Small intestine (tissue), 16 donors: ENCODE measurements around the gene HMGN3. TPM values are rescaled to one million over a fixed set of nuclear protein-coding genes. Genes with fewer than 3 reads are reported as not detected.

ENCODE experiments used
- DNase-seq, 2 donors: peaks; one replicate each; pipeline versions ENCODE4 v3.0.0 to v3.0.0-alpha.2; 2013
- FAIRE-seq: peaks from 2 replicates; lab custom pipeline; 2012; peaks lifted over from hg19 to GRCh38; lab: Jason Lieb, UNC
- H3K27ac ChIP-seq, 3 donors: one replicate each; pipeline ENCODE4 v1.5.1; 2013; ENCODE audit warnings: low read length in 2 of 3, mild to moderate bottlenecking in 2 of 3, control low read depth in 1 of 3, inconsistent platforms in 1 of 3, low read depth in 1 of 3, moderate library complexity in 1 of 3
- H3K27me3 ChIP-seq, 3 donors: one replicate each; pipeline ENCODE4 v1.6.1; 2013; ENCODE audit warnings: low read length in 3 of 3, inconsistent platforms in 1 of 3; ENCODE audit not compliant: control insufficient read depth in 3 of 3, insufficient read depth in 3 of 3
- H3K36me3 ChIP-seq, 3 donors: one replicate each; pipeline ENCODE4 v1.6.1; 2013; ENCODE audit warnings: low read length in 3 of 3, inconsistent platforms in 1 of 3, low read depth in 1 of 3, mild to moderate bottlenecking in 1 of 3, moderate library complexity in 1 of 3; ENCODE audit not compliant: control insufficient read depth in 3 of 3, insufficient read depth in 2 of 3
- H3K4me1 ChIP-seq, 3 donors: one replicate each; pipeline ENCODE4 v1.6.1; 2013; ENCODE audit warnings: low read length in 2 of 3, inconsistent platforms in 1 of 3, low read depth in 1 of 3, mild to moderate bottlenecking in 1 of 3, moderate library complexity in 1 of 3; ENCODE audit not compliant: control insufficient read depth in 3 of 3, insufficient read depth in 2 of 3
- H3K4me3 ChIP-seq, 3 donors: one replicate each; pipeline ENCODE4 v1.5.1; 2013; ENCODE audit warnings: low read length in 3 of 3, control low read depth in 1 of 3, inconsistent platforms in 1 of 3, low read depth in 1 of 3, mild to moderate bottlenecking in 1 of 3, moderate library complexity in 1 of 3
- H3K9me3 ChIP-seq, 2 donors: one replicate each; pipeline ENCODE4 v1.6.1; 2013; ENCODE audit warnings: low read depth in 1 of 2, low read length in 1 of 2; ENCODE audit not compliant: control insufficient read depth in 2 of 2, insufficient read depth in 1 of 2
- WGBS, 3 donors: extraction: QIAGEN DNeasy Blood & Tissue Kit; methylation state at CpG; one replicate each; pipeline ENCODE4 v1.1.7; 2013; 5-methylcytosine and 5-hydroxymethylcytosine counted together
- long read RNA-seq, 10 donors: transcript quantifications; one replicate each; lab custom pipeline, GENCODE V29; 2026
- polyA plus RNA-seq, 4 donors: library from polyadenylated mRNA; stranded (reverse) in 3 of 4; unstranded in 1 of 4; fragments of 200-250 nt in 3 of 4; fragments of 120-200 nt in 1 of 4; gene quantifications; one replicate each; pipeline versions ENCODE4 v1.2.1 to v1.2.3, GENCODE V29; 2013
- donor health status: healthy with polysubstance abuse.
- donor health status: control.
- donor health status: control.
- donor health status: Bipolar disorder and iron deficiency.
- donor health status: healthy.

Gene HMGN3
- 100 to 1,000 TPM in 2 of 4 donors, 10 to 100 TPM in 2; 51.1 to 135 (median 90.2) TPM for polyA plus RNA-seq
- long read RNA-seq, donor 1, transcript HMGN3-201 (6 exons, 831 nt), result major isoform, 99 of 279 reads
- long read RNA-seq, donor 1, transcript HMGN3-202 (6 exons, 872 nt), result minor isoform, 47 of 279 reads
- long read RNA-seq, donor 1, partial matches to known transcripts, result 133 of 279 reads
- long read RNA-seq, donor 1, other reads (novel, unspliced or antisense), result 0 of 279 reads
- long read RNA-seq, donor 2, transcript HMGN3-201 (6 exons, 831 nt), result major isoform, 28 of 42 reads
- long read RNA-seq, donor 2, transcript HMGN3-202 (6 exons, 872 nt), result minor isoform, 8 of 42 reads
- long read RNA-seq, donor 2, partial matches to known transcripts, result 6 of 42 reads
- long read RNA-seq, donor 2, other reads (novel, unspliced or antisense), result 0 of 42 reads
- long read RNA-seq, donor 3, transcript HMGN3-201 (6 exons, 831 nt), result major isoform, 54 of 114 reads
- long read RNA-seq, donor 3, transcript HMGN3-202 (6 exons, 872 nt), result minor isoform, 24 of 114 reads
- long read RNA-seq, donor 3, partial matches to known transcripts, result 31 of 114 reads
- long read RNA-seq, donor 3, other reads (novel, unspliced or antisense), result 5 of 114 reads
- long read RNA-seq, donor 4, partial matches to known transcripts, result 0 of 6 reads
- long read RNA-seq, donor 4, other reads (novel, unspliced or antisense), result 0 of 6 reads
- long read RNA-seq, donor 5, transcript HMGN3-202 (6 exons, 872 nt), result minor isoform, 7 of 26 reads
- long read RNA-seq, donor 5, transcript HMGN3-201 (6 exons, 831 nt), result major isoform, 13 of 26 reads
- long read RNA-seq, donor 5, partial matches to known transcripts, result 6 of 26 reads
- long read RNA-seq, donor 5, other reads (novel, unspliced or antisense), result 0 of 26 reads
- long read RNA-seq, donor 6, transcript HMGN3-201 (6 exons, 831 nt), result major isoform, 35 of 67 reads
- long read RNA-seq, donor 6, transcript HMGN3-202 (6 exons, 872 nt), result minor isoform, 16 of 67 reads
- long read RNA-seq, donor 6, partial matches to known transcripts, result 16 of 67 reads
- long read RNA-seq, donor 6, other reads (novel, unspliced or antisense), result 0 of 67 reads
- long read RNA-seq, donor 7, transcript HMGN3-201 (6 exons, 831 nt), result major isoform, 92 of 340 reads
- long read RNA-seq, donor 7, transcript HMGN3-202 (6 exons, 872 nt), result minor isoform, 32 of 340 reads
- long read RNA-seq, donor 7, partial matches to known transcripts, result 99 of 340 reads
- long read RNA-seq, donor 7, other reads (novel, unspliced or antisense), result 117 of 340 reads
- long read RNA-seq, donor 8, transcript HMGN3-201 (6 exons, 831 nt), result major isoform, 6 of 9 reads
- long read RNA-seq, donor 8, partial matches to known transcripts, result 0 of 9 reads
- long read RNA-seq, donor 8, other reads (novel, unspliced or antisense), result 0 of 9 reads
- long read RNA-seq, donor 9, transcript HMGN3-201 (6 exons, 831 nt), result major isoform, 12 of 34 reads
- long read RNA-seq, donor 9, transcript HMGN3-202 (6 exons, 872 nt), result minor isoform, 8 of 34 reads
- long read RNA-seq, donor 9, partial matches to known transcripts, result 14 of 34 reads
- long read RNA-seq, donor 9, other reads (novel, unspliced or antisense), result 0 of 34 reads
- long read RNA-seq, donor 10, transcript HMGN3-201 (6 exons, 831 nt), result major isoform, 48 of 100 reads
- long read RNA-seq, donor 10, transcript HMGN3-202 (6 exons, 872 nt), result minor isoform, 37 of 100 reads
- long read RNA-seq, donor 10, partial matches to known transcripts, result 15 of 100 reads
- long read RNA-seq, donor 10, other reads (novel, unspliced or antisense), result 0 of 100 reads

DNA sequence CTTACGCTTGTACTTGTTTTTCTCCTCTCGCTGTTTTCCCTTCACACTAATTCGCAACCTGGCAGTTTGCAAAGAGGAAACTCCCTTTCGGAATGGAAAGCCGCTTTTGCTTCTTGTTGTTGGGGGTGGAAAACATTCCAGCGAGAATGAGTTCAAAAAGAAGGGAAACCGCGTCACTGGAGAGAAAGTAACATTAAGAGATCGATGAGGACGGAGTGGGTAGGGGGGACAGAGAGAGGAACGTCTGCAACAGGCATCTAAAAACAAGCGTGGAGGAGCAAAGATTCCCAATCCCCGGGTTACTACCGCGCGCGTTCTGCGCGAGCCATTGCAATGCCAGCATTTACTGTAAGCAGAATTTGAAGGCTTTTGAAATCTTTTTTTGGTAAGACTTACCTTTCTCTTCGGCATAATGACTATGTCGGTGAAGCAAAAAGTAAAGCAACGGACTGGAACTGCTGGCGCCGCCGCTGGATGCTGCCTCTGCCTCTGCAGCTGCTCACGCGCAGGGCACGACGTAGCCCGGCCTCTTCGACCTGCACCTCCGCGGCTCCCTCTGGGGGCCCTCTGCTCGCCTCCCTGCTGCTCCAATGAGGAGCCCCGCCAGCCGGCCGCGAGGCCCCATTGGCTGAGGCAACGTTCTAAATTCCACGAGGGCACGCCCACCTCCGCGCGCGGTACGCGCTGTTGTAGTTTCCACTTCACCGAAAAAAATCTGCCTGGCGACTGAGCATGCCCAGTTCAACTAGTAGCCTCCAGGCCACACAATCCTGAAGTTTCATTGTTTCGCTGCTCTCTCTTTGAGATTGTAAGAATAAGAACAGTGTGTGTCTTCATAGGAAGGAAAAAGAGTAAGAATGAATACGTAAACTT lies at the start of gene HMGN3:
Gene HMGN3 (minus strand): TSS at position 533 of the 873 bp plus-strand sequence.
- H3K27me3 ChIP-seq, result no peaks in the 10 kb centered on the region
- H3K9me3 ChIP-seq, result no peaks in the 10 kb centered on the region
- no peak for FAIRE-seq
- H3K27ac ChIP-seq, result peak within 1 kb of the TSS; percentile 78 to 87 (median 82)
- peaks cover 0 to 9% (median 4%) of the 10 kb centered on the region in 3 donors for H3K4me1 ChIP-seq
- no peaks in the 10 kb centered on the region for H3K36me3 ChIP-seq
- peak; percentile 92 to 94 for DNase-seq
- peak within 1 kb of the TSS; percentile 50 to 76 (median 70) for H3K4me3 ChIP-seq
- WGBS, 3 donors, result 2 to 3% (median 2%) methylated on average over 51 of the region's 51 CpGs

DNA sequence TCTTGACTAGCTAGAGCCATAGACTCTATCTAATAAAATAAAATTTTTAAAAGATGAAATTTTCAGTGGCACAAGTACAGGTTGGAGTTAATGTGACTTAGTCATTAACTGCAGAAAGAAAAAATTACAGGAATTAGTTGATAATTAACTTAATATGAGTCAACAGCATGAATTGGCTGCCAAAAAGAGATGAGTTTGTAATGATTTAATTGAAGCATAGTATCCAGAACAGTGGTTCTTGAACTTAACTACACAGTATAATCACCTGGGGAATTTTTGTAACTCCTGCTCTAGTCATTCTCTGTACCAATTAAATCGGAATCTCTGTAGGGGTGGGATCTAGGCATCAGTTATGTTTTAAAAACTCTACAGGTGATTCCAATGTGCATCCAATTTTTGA lies 46.3 kb upstream of the HMGN3 start:
- WGBS, 3 donors, result 9 to 72% (median 39%) methylated on average over 1 of the region's 1 CpG
- Histone ChIP-seq H3K4me3 (no peak overlapping the region), H3K4me1 (peaks cover 0 to 5% (median 2%) of the 10 kb centered on the region in 3 donors), H3K27ac (no peak overlapping the region), H3K27me3 (no peaks in the 10 kb centered on the region), H3K36me3 (no peaks in the 10 kb centered on the region), H3K9me3 (peaks cover 0 to 6% of the 10 kb centered on the region in 2 donors)
- peak; percentile 17 to 51 for DNase-seq
- FAIRE-seq, result peak; percentile 33

DNA sequence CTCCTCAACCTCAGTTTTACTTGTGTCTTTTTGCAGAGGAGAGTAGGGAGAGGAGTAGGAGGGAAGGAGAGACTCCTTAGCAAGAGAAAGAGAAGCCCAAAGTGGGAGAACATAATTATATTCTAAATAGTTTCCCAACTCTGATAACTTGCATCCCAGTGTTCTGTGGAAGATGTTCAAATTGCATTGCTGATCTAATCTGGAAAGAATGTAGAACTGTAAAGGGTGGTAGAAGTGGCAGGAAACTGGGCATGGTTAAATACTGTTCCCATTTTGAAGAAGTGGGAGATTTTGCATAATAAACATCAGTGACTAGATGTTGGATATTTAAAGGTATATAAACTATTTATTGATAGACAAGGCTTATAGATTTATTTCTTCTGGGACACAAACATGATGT lies 42.6 kb upstream of the HMGN3 start:
- no peak for FAIRE-seq
- no peak overlapping the region for H3K4me3 ChIP-seq

DNA sequence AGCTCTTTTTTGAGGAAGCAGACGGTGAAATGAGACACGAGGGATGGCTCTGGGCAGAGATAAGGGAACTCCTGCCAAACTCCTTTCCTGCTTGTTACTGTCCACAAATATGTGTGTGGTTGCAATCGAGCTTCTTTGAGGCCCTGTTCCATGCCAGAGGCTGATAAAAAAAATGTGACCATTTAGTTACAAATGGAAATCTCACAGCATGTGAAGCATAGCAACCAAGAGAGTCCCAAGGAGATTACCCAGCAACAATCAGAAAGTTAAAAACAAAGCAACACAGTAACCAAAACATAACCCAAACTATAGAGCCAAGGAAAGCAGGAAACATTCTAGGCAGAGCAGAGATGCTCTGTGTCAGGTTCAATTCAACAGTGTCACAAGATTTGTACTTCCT lies 35.4 kb upstream of the HMGN3 start:
- Histone ChIP-seq H3K27me3 (no peaks in the 10 kb centered on the region), H3K4me3 (no peak overlapping the region), H3K9me3 (no peaks in the 10 kb centered on the region), H3K27ac (no peak overlapping the region), H3K4me1 (no peaks in the 10 kb centered on the region), H3K36me3 (no peaks in the 10 kb centered on the region)
- 6 to 13% (median 10%) methylated on average over 3 of the region's 3 CpGs for WGBS, 3 donors
- FAIRE-seq (no peak), DNase-seq (peak; percentile 18 to 55)

More for the DNA sequence above, 42.6 kb upstream of the HMGN3 start:
- Histone ChIP-seq H3K27me3 (no peaks in the 10 kb centered on the region), H3K36me3 (no peaks in the 10 kb centered on the region), H3K4me1 (peaks cover 0 to 5% (median 2%) of the 10 kb centered on the region in 3 donors), H3K27ac (no peak overlapping the region), H3K9me3 (peaks cover 0 to 4% of the 10 kb centered on the region in 2 donors)
- no peak for DNase-seq

DNA sequence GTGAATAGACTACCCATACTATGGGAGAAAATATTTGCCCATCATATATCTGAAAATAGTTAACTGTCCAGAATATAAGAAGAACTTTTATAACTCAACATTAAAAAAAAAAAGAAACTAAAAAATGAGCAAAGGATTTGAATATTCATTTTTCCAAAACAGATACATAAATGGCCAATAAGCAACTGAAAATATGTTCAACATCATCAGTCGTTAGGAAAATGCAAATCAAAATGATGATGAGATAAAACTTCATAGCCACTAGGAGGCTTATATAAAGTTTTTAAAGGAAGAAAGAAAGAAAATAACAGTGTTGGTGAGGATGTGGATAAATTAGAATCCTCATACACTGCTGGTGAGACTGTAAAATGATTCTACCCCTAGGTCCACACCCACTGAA lies 32.6 kb upstream of the HMGN3 start:
- no peaks in the 10 kb centered on the region for H3K36me3 ChIP-seq
- no peak overlapping the region for H3K27ac ChIP-seq
- H3K4me3 ChIP-seq, result no peak overlapping the region
- no peak for FAIRE-seq
- H3K27me3 ChIP-seq, result no peaks in the 10 kb centered on the region
- H3K4me1 ChIP-seq, result no peaks in the 10 kb centered on the region
- no peak for DNase-seq
- H3K9me3 ChIP-seq, result no peaks in the 10 kb centered on the region
- WGBS, 3 donors, result 68 to 83% (median 83%) methylated on average over 1 of the region's 1 CpG

DNA sequence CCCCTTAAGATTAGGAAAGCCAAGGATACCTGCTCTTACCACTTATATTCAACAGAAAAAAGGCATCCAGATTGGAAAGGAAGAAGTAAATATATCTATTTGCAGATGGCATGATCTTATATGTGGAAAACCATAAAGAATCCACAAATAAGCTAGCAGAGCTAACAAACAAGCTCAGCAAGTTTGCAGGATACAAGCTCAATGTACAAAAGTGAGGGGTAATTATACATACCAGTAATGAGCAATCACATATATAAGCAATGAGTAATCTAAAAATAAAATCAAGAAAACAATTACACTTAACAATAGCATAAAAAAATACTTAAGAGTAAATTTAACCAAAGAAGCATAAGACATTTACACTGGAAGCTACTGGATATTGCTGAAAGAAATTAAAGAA lies 31.6 kb upstream of the HMGN3 start:
- Histone ChIP-seq H3K4me1 (no peaks in the 10 kb centered on the region), H3K27ac (no peak overlapping the region), H3K36me3 (no peaks in the 10 kb centered on the region), H3K27me3 (no peaks in the 10 kb centered on the region), H3K4me3 (no peak overlapping the region), H3K9me3 (peaks cover 0 to 5% of the 10 kb centered on the region in 2 donors)
- no peak for DNase-seq
- no peak for FAIRE-seq

DNA sequence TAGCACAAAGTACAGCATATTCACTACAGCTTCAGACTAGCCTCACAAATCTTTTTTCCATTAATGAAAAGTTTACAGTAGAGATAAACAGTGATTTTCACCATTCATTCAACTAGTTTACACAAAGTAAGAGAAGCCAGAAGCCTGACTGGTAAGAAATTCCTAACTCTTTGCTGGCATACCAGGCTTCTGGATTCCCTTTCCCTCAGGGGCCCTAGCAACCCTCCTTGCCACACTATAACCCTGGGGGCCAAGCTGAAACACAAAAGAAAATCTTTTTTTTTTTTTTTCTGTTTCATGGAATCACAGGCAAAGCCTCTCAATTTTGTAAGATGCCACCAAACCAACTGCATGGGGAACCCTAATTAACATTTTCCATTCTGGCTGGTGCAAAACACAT lies 28.9 kb upstream of the HMGN3 start:
- DNase-seq (no peak), FAIRE-seq (no peak)
- Histone ChIP-seq H3K9me3 (peaks cover 0 to 12% of the 10 kb centered on the region in 2 donors), H3K27ac (no peak overlapping the region), H3K4me1 (no peaks in the 10 kb centered on the region), H3K4me3 (no peak overlapping the region), H3K36me3 (no peaks in the 10 kb centered on the region), H3K27me3 (no peaks in the 10 kb centered on the region)
